ENCODE data around the gene WDR41.

GRCh38 chr5:77427998-77428397 lies 64.1 kb downstream of the WDR41 start:
- TF ChIP-seq CTCF (IDR thresholded peaks at IDR 0.05) = no peak
- TF ChIP-seq POLR2AphosphoS5 (IDR thresholded peaks at IDR 0.05; ENCODE audit: low read depth, low read length) = no peak
